Measurements from ENCODE around the gene FAM83F. TPM values are rescaled to one million over a fixed set of nuclear protein-coding genes. Genes with fewer than 3 reads are reported as not detected.
"Not testable (repeated sequence)": the region's sequence is repeated elsewhere in the genome, so short reads cannot be mapped to it uniquely, and the experiment has no call there.

The FAM83F gene
- total and polyA plus RNA-seq, 2 donors: 2.1 to 3.1 TPM

GRCh38 chr22:40022536-40023240, 27.9 kb downstream of the FAM83F start:
- H3K4me1 ChIP-seq (ENCODE audit: insufficient read depth): no peaks in the 10 kb centered on the region
- WGBS: 76% methylated on average over 11 of the region's 11 CpGs
- no peak overlapping the region for H3K4me3 ChIP-seq (ENCODE audit: low read depth, low read length)
- no peak for DNase-seq (ENCODE audit: extremely low spot score)
- peak overlapping the region; percentile 51 for H3K27ac ChIP-seq (ENCODE audit: low read depth)
- H3K36me3 ChIP-seq (ENCODE audit: insufficient read depth): no peaks in the 10 kb centered on the region

- H3K4me3 ChIP-seq (ENCODE audit: low read depth, low read length): no peak overlapping the region
- DNase-seq (ENCODE audit: extremely low spot score): no peak
- H3K36me3 ChIP-seq (ENCODE audit: insufficient read depth): no peaks in the 10 kb centered on the region
- peak overlapping the region; percentile 28 for H3K27ac ChIP-seq (ENCODE audit: low read depth)
- 74% methylated on average over 16 of the region's 16 CpGs for WGBS
- H3K4me1 ChIP-seq (ENCODE audit: insufficient read depth): no peaks in the 10 kb centered on the region
Measured at GRCh38 chr22:40023341-40023841, 28.6 kb downstream of the FAM83F start.

GRCh38 chr22:40024201-40025061, 29.7 kb downstream of the FAM83F start:
- no peak for DNase-seq (ENCODE audit: extremely low spot score)
- no peaks in the 10 kb centered on the region for H3K36me3 ChIP-seq (ENCODE audit: insufficient read depth)
- no peaks in the 10 kb centered on the region for H3K4me1 ChIP-seq (ENCODE audit: insufficient read depth)
- no peak overlapping the region for H3K27ac ChIP-seq (ENCODE audit: low read depth)
- 38% methylated on average over 16 of the region's 16 CpGs for WGBS
- H3K4me3 ChIP-seq (ENCODE audit: low read depth, low read length): no peak overlapping the region

GRCh38 chr22:40025062-40025379, 30.3 kb downstream of the FAM83F start:
- not testable (repeated sequence) for DNase-seq (ENCODE audit: extremely low spot score); H3K4me1 ChIP-seq (ENCODE audit: insufficient read depth); H3K27ac ChIP-seq (ENCODE audit: low read depth); H3K36me3 ChIP-seq (ENCODE audit: insufficient read depth); H3K4me3 ChIP-seq (ENCODE audit: low read depth, low read length)
- 31% methylated on average over 5 of the region's 5 CpGs for WGBS

- DNase-seq (ENCODE audit: extremely low spot score): no peak
Measured at GRCh38 chr22:40025856-40026255, 31.1 kb downstream of the FAM83F start.

GRCh38 chr22:40026641-40027040, 31.9 kb downstream of the FAM83F start:
- 85% methylated on average over 7 of the region's 7 CpGs for WGBS

More at GRCh38 chr22:40025856-40026255, 31.1 kb downstream of the FAM83F start:
- Histone ChIP-seq H3K4me1 (ENCODE audit: insufficient read depth) (no peaks in the 10 kb centered on the region), H3K4me3 (ENCODE audit: low read depth, low read length) (no peak overlapping the region), H3K27ac (ENCODE audit: low read depth) (no peak overlapping the region), H3K36me3 (ENCODE audit: insufficient read depth) (no peaks in the 10 kb centered on the region)
- WGBS: 93% methylated on average over 10 of the region's 10 CpGs

GRCh38 chr22:40027191-40028097, 32.7 kb downstream of the FAM83F start:
- H3K36me3 ChIP-seq (ENCODE audit: insufficient read depth): no peaks in the 10 kb centered on the region
- no peak for DNase-seq (ENCODE audit: extremely low spot score)
- no peaks in the 10 kb centered on the region for H3K4me1 ChIP-seq (ENCODE audit: insufficient read depth)
- no peak overlapping the region for H3K27ac ChIP-seq (ENCODE audit: low read depth)
- no peak overlapping the region for H3K4me3 ChIP-seq (ENCODE audit: low read depth, low read length)
- WGBS: 87% methylated on average over 21 of the region's 21 CpGs

More at GRCh38 chr22:40026641-40027040, 31.9 kb downstream of the FAM83F start:
- H3K4me1 ChIP-seq (ENCODE audit: insufficient read depth): no peaks in the 10 kb centered on the region
- no peaks in the 10 kb centered on the region for H3K36me3 ChIP-seq (ENCODE audit: insufficient read depth)
- no peak overlapping the region for H3K4me3 ChIP-seq (ENCODE audit: low read depth, low read length)
- DNase-seq (ENCODE audit: extremely low spot score): no peak
- no peak overlapping the region for H3K27ac ChIP-seq (ENCODE audit: low read depth)

- no peaks in the 10 kb centered on the region for H3K36me3 ChIP-seq (ENCODE audit: insufficient read depth)
- no peaks in the 10 kb centered on the region for H3K4me1 ChIP-seq (ENCODE audit: insufficient read depth)
- H3K4me3 ChIP-seq (ENCODE audit: low read depth, low read length): no peak overlapping the region
- 88% methylated on average over 6 of the region's 6 CpGs for WGBS
- DNase-seq (ENCODE audit: extremely low spot score): no peak
- H3K27ac ChIP-seq (ENCODE audit: low read depth): no peak overlapping the region
Measured at GRCh38 chr22:40028098-40028425, 33.3 kb downstream of the FAM83F start.

GRCh38 chr22:40029189-40029890, 34.6 kb downstream of the FAM83F start:
- 88% methylated on average over 19 of the region's 19 CpGs for WGBS

GRCh38 chr22:40030026-40030757, 35.4 kb downstream of the FAM83F start:
- Histone ChIP-seq H3K36me3 (ENCODE audit: insufficient read depth) (no peaks in the 10 kb centered on the region), H3K4me1 (ENCODE audit: insufficient read depth) (no peaks in the 10 kb centered on the region), H3K4me3 (ENCODE audit: low read depth, low read length) (no peak overlapping the region), H3K27ac (ENCODE audit: low read depth) (no peak overlapping the region)
- DNase-seq (ENCODE audit: extremely low spot score): no peak
- 93% methylated on average over 13 of the region's 13 CpGs for WGBS

More at GRCh38 chr22:40029189-40029890, 34.6 kb downstream of the FAM83F start:
- Histone ChIP-seq H3K27ac (ENCODE audit: low read depth) (no peak overlapping the region), H3K4me3 (ENCODE audit: low read depth, low read length) (no peak overlapping the region), H3K36me3 (ENCODE audit: insufficient read depth) (no peaks in the 10 kb centered on the region), H3K4me1 (ENCODE audit: insufficient read depth) (no peaks in the 10 kb centered on the region)
- DNase-seq (ENCODE audit: extremely low spot score): no peak

GRCh38 chr22:40030758-40031095, 36.0 kb downstream of the FAM83F start:
- no peak overlapping the region for H3K4me3 ChIP-seq (ENCODE audit: low read depth, low read length)
- 89% methylated on average over 4 of the region's 4 CpGs for WGBS
- H3K27ac ChIP-seq (ENCODE audit: low read depth): no peak overlapping the region
- H3K4me1 ChIP-seq (ENCODE audit: insufficient read depth): no peaks in the 10 kb centered on the region
- no peak for DNase-seq (ENCODE audit: extremely low spot score)
- no peaks in the 10 kb centered on the region for H3K36me3 ChIP-seq (ENCODE audit: insufficient read depth)

GRCh38 chr22:40031766-40032470, 37.2 kb downstream of the FAM83F start:
- Histone ChIP-seq H3K4me3 (ENCODE audit: low read depth, low read length) (no peak overlapping the region), H3K4me1 (ENCODE audit: insufficient read depth) (no peaks in the 10 kb centered on the region), H3K27ac (ENCODE audit: low read depth) (no peak overlapping the region), H3K36me3 (ENCODE audit: insufficient read depth) (no peaks in the 10 kb centered on the region)
- WGBS: 89% methylated on average over 10 of the region's 10 CpGs
- no peak for DNase-seq (ENCODE audit: extremely low spot score)
